ENCODE data around the gene SLC6A5. TPM values are rescaled to one million over a fixed set of nuclear protein-coding genes. Genes with fewer than 3 reads are reported as not detected.

Gene SLC6A5
- total and polyA plus RNA-seq, 2 of the 8 experiments (the other 6 are each of a cell fraction or from before 2014, with no cell fraction given), result not detected

DNA sequence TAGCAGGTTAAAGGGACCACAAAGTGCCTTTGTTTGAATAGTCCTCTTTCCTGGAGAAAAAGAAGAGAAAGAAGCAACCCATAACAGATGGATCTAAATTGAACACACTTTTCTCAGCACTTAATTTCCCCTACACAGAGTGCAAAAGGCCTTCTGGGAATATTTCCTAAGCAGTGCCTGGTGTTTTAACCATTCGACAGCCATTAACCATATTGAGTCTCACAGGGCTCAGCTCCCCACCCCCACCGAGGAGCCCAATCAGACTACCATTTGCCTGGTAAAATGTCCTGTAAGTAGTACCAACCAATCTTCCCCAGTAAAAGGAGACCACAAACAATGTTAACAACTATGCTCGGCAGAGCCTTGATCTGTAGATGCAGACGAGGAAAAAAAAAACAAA lies 40.7 kb upstream of the SLC6A5 start:
- FAIRE-seq (no peak), DNase-seq (ENCODE audit: low read depth in 1 of 2, low spot score in 2 of 2) (no peak)
- ChIA-PET POLR2A (ENCODE audit: partially characterized antibody) (no interaction called here), CTCF (ENCODE audit: partially characterized antibody) (no interaction called here)
- Histone ChIP-seq H2BK15ac (ENCODE audit: low read length) (no peak overlapping the region), H3K23ac (ENCODE audit: insufficient read length) (no peak overlapping the region), H3K4ac (replicated peaks; ENCODE audit: insufficient read length, low read depth, low read length) (no peak overlapping the region), H3K36me3 (ENCODE audit: control insufficient read depth in 2 of 4, insufficient read depth in 4 of 4, low read length in 3 of 4) (no peaks in the 10 kb centered on the region), H3K14ac (ENCODE audit: insufficient read length) (no peak overlapping the region), H3K27me3 (replicated peaks in 1 of 4; ENCODE audit: control insufficient read depth in 3 of 4, extremely low read depth in 1 of 4, insufficient read depth in 3 of 4, low read length in 3 of 4) (no peaks in the 10 kb centered on the region), H3K18ac (ENCODE audit: extremely low read depth, low read length) (no peak overlapping the region), H3K4me2 (ENCODE audit: insufficient read depth in 1 of 2, low read depth in 2 of 2, low read length in 2 of 2) (no peak overlapping the region), H4K91ac (replicated peaks; ENCODE audit: insufficient read length, low read length) (no peak overlapping the region), H2BK12ac (ENCODE audit: low read depth, low read length) (no peak overlapping the region), H2BK5ac (ENCODE audit: low read depth, low read length) (no peak overlapping the region), H4K5ac (ENCODE audit: insufficient read length, low read depth, low read length) (no peak overlapping the region), H3K79me1 (ENCODE audit: low read depth, low read length) (no peaks in the 10 kb centered on the region; the same call in 1 of the 2 replicates), H2BK20ac (ENCODE audit: low read length) (no peak overlapping the region), H3K56ac (replicated peaks; ENCODE audit: insufficient read length, low read depth, low read length) (no peak overlapping the region), H2BK120ac (replicated peaks; ENCODE audit: low read depth, low read length) (no peak overlapping the region), H3K4me3 (ENCODE audit: extremely low read depth in 1 of 4, insufficient read depth in 2 of 4, low read depth in 3 of 4, low read length in 4 of 4) (no peak overlapping the region), H4K8ac (ENCODE audit: extremely low read depth, insufficient read depth, low read length) (no peak overlapping the region), H4K20me1 (replicated peaks in 1 of 2; ENCODE audit: control insufficient read depth in 1 of 2, insufficient read depth in 2 of 2, low read length in 2 of 2) (no peaks in the 10 kb centered on the region), H3K4me1 (replicated peaks in 1 of 4; ENCODE audit: control insufficient read depth in 3 of 4, insufficient read depth in 4 of 4, low read length in 3 of 4) (no peaks in the 10 kb centered on the region), H2AK5ac (ENCODE audit: low read depth, low read length) (no peak overlapping the region), H3K27ac (ENCODE audit: low read depth, low read length) (no peak overlapping the region), H3K79me2 (ENCODE audit: control insufficient read depth in 1 of 2, insufficient read depth in 2 of 2, low read length in 2 of 2) (no peaks in the 10 kb centered on the region), H3K9ac (replicated peaks in 1 of 4; ENCODE audit: extremely low read depth in 1 of 4, low read depth in 3 of 4, low read length in 3 of 4) (no peak overlapping the region), H3K9me3 (ENCODE audit: insufficient read depth in 2 of 2, low read depth in 1 of 2, low read length in 1 of 2) (peaks cover 8 to 11% of the 10 kb centered on the region in 2 experiments; a peak in 3 of 4 replicates), H3K23me2 (ENCODE audit: low read depth, low read length) (no peaks in the 10 kb centered on the region), H2AFZ (ENCODE audit: low read length) (no peak overlapping the region)
- TF ChIP-seq CTBP2 (IDR thresholded peaks at IDR 0.05; ENCODE audit: borderline replicate concordance, insufficient read depth, insufficient read length, low read length), result no peak
- TF ChIP-seq CREB1 (IDR thresholded peaks at IDR 0.05), result no peak
- 92% methylated on average over 4 of the region's 4 CpGs; no CpG with 5 or more reads in 1 of the 2 experiments for WGBS, 2 experiments (ENCODE audit: extremely low coverage in 1 of 2, insufficient coverage in 1 of 2, insufficient read length in 1 of 2, insufficient replicate concordance in 2 of 2, low coverage in 1 of 2, low lambda C conversion rate in 2 of 2, missing lambda C conversion rate in 1 of 2)
